ENCODE results near the gene AQP10.

Gene AQP10

DNA sequence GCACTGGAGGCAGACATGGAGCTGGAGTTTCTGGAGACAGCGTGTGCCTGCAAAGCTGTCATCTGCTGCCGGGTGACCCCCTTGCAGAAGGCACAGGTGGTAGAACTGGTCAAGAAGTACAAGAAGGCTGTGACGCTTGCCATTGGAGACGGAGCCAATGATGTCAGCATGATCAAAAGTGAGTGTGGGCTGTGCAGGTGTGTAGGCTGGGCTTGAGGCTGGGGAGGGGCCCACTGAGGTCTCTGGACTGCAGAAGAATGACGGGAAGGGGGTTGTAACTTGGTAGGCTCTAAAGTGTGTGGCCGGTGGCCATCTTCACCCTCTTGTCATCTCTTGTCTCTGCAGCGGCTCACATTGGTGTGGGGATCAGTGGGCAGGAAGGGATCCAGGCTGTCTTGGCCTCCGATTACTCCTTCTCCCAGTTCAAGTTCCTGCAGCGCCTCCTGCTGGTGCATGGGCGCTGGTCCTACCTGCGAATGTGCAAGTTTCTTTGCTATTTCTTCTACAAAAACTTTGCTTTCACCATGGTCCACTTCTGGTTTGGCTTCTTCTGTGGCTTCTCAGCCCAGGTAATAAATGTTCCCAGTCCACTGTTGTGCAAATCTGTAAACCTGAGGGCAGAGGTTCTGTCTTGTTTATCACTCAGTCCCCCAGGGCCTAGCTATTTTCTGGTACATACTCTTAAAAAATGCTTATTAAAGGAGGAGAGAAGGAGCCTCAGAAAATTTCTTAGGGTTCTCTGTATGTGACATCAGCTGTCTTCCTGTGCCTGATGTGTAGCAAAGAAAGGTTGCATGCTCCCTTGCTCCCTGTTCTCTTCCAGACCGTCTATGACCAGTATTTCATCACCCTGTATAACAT lies 24.3 kb downstream of the AQP10 start:
- peak; percentile 76 for TF ChIP-seq CTCF (conservative IDR thresholded peaks at IDR 0.05; ENCODE audit: low read depth, low read length)
- no peak overlapping the region for H3K4me3 ChIP-seq (ENCODE audit: low read length)
- no peak for DNase-seq (ENCODE audit: low read depth)

GRCh38 chr1:154346276-154346917 lies 25.5 kb downstream of the AQP10 start:
- no peak overlapping the region for H3K4me3 ChIP-seq (ENCODE audit: low read length)
- TF ChIP-seq CTCF (conservative IDR thresholded peaks at IDR 0.05; ENCODE audit: low read depth, low read length) = no peak
- DNase-seq (ENCODE audit: low read depth) = no peak

- TF ChIP-seq CTCF (conservative IDR thresholded peaks at IDR 0.05; ENCODE audit: low read depth, low read length) = no peak
- DNase-seq (ENCODE audit: low read depth) = no peak
- no peak overlapping the region for H3K4me3 ChIP-seq (ENCODE audit: low read length)
Observed at GRCh38 chr1:154347961-154348360, 27.1 kb downstream of the AQP10 start.

DNA sequence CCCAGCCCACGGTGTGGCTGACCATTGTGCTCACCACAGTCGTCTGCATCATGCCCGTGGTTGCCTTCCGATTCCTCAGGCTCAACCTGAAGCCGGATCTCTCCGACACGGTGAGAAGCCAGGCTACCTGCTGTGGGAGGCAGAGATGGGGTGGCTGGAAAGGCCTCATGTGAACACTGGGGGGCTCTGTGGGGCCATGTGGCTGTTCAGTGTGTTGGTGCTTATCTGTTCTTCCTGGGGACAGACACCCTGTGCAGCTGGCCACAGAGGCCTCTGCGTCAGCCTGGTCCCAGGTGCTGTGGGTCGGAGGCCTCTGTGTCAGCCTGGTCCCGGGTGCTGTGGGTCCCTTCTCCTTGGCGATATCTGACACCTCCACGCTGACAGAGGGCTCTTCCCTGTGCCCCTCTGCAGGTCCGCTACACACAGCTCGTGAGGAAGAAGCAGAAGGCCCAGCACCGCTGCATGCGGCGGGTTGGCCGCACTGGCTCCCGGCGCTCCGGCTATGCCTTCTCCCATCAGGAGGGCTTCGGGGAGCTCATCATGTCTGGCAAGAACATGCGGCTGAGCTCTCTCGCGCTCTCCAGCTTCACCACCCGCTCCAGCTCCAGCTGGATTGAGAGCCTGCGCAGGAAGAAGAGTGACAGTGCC lies 27.7 kb downstream of the AQP10 start:
- no peak overlapping the region for H3K4me3 ChIP-seq (ENCODE audit: low read length)
- no peak for DNase-seq (ENCODE audit: low read depth)
- peak; percentile 11 for TF ChIP-seq CTCF (conservative IDR thresholded peaks at IDR 0.05; ENCODE audit: low read depth, low read length)

GRCh38 chr1:154349121-154349520 lies 28.2 kb downstream of the AQP10 start:
- TF ChIP-seq CTCF (conservative IDR thresholded peaks at IDR 0.05; ENCODE audit: low read depth, low read length) = no peak
- DNase-seq (ENCODE audit: low read depth) = no peak

GRCh38 chr1:154350383-154350782 lies 29.5 kb downstream of the AQP10 start:
- DNase-seq (ENCODE audit: low read depth) = no peak
- TF ChIP-seq CTCF (conservative IDR thresholded peaks at IDR 0.05; ENCODE audit: low read depth, low read length) = no peak
- H3K4me3 ChIP-seq (ENCODE audit: low read length) = no peak overlapping the region

More at GRCh38 chr1:154349121-154349520, 28.2 kb downstream of the AQP10 start:
- no peak overlapping the region for H3K4me3 ChIP-seq (ENCODE audit: low read length)

All from retinal pigment epithelial cell (primary cell).